Mesenchymal stem cell (in vitro differentiated cells and primary cell): Measurements from ENCODE around the gene PAFAH2.

Experiments
- DNase-seq: peaks from one replicate; pipeline ENCODE4 v3.0.0-alpha.2; 2013
- H2AFZ ChIP-seq: one replicate; pipeline ENCODE4 v1.6.1; 2013; ENCODE audit warnings: low read depth, mild to moderate bottlenecking, control low read depth, inconsistent platforms, low read length, moderate library complexity
- H2AK5ac ChIP-seq: 2 replicates; pipeline ENCODE4 v1.6.1; 2013; ENCODE audit warnings: low read length, moderate library complexity, mild to moderate bottlenecking, inconsistent platforms; ENCODE audit not compliant: severe bottlenecking
- H2BK120ac ChIP-seq: one replicate; pipeline ENCODE4 v1.6.1; 2013; ENCODE audit warnings: low read depth, mild to moderate bottlenecking, inconsistent platforms, low read length, moderate library complexity
- H2BK12ac ChIP-seq, 2 experiments: one replicate each; pipeline ENCODE4 v1.6.1; 2013; ENCODE audit warnings: inconsistent platforms in 2 of 2, low read length in 2 of 2, mild to moderate bottlenecking in 2 of 2, moderate library complexity in 2 of 2, control low read depth in 1 of 2
- H2BK15ac ChIP-seq: one replicate; pipeline ENCODE4 v1.6.1; 2013; ENCODE audit warnings: mild to moderate bottlenecking, low read depth, inconsistent platforms; ENCODE audit not compliant: poor library complexity, severe bottlenecking
- H2BK5ac ChIP-seq: 2 replicates; pipeline ENCODE4 v1.6.1; 2013; ENCODE audit warnings: low read depth, mild to moderate bottlenecking, low read length, control low read depth, inconsistent platforms; ENCODE audit not compliant: poor library complexity, severe bottlenecking
- H3K14ac ChIP-seq, 2 experiments: one replicate each; pipeline ENCODE4 v1.6.1; 2013; ENCODE audit warnings: inconsistent platforms in 2 of 2, low read length in 2 of 2, control low read depth in 1 of 2, mild to moderate bottlenecking in 1 of 2, moderate library complexity in 1 of 2
- H3K18ac ChIP-seq, 2 experiments: one replicate each; pipeline ENCODE4 v1.6.1; 2013; ENCODE audit warnings: inconsistent platforms in 2 of 2, low read length in 2 of 2, control low read depth in 1 of 2, low read depth in 1 of 2, mild to moderate bottlenecking in 1 of 2
- H3K23ac ChIP-seq, 2 experiments: one replicate each; pipeline ENCODE4 v1.6.1; 2013; ENCODE audit warnings: inconsistent platforms in 2 of 2, low read length in 2 of 2, mild to moderate bottlenecking in 2 of 2, moderate library complexity in 2 of 2, control low read depth in 1 of 2
- H3K27ac ChIP-seq: 2 replicates; pipeline ENCODE4 v1.5.1; 2013; ENCODE audit warnings: mild to moderate bottlenecking, moderate library complexity, low read length, control low read depth, inconsistent platforms; ENCODE audit not compliant: poor library complexity, severe bottlenecking
- H3K27me3 ChIP-seq, 2 experiments: 2 replicates each; pipeline versions ENCODE4 v1.6.1 to v1.7.0; 2013; ENCODE audit warnings: low read length in 2 of 2, mild to moderate bottlenecking in 2 of 2, moderate library complexity in 2 of 2, control low read depth in 1 of 2, inconsistent platforms in 1 of 2; ENCODE audit not compliant: control insufficient read depth in 1 of 2, insufficient read depth in 1 of 2
- H3K36me3 ChIP-seq, 2 experiments: 2 replicates each; pipeline versions ENCODE4 v1.6.1 to v1.7.0; 2013; ENCODE audit warnings: low read length in 2 of 2, control low read depth in 1 of 2, inconsistent platforms in 1 of 2, low read depth in 1 of 2, mild to moderate bottlenecking in 1 of 2; ENCODE audit not compliant: insufficient read depth in 2 of 2, control insufficient read depth in 1 of 2
- H3K4ac ChIP-seq, 2 experiments: one replicate each; pipeline ENCODE4 v1.6.1; 2013; ENCODE audit warnings: inconsistent platforms in 2 of 2, low read length in 2 of 2, mild to moderate bottlenecking in 2 of 2, moderate library complexity in 2 of 2, control low read depth in 1 of 2, low read depth in 1 of 2
- H3K4me1 ChIP-seq: 2 replicates; pipeline ENCODE4 v1.6.1; 2013; ENCODE audit warnings: low read depth, low read length, control low read depth; ENCODE audit not compliant: control insufficient read depth, insufficient read depth
- H3K4me2 ChIP-seq: 2 replicates; pipeline ENCODE4 v1.6.1; 2013; ENCODE audit warnings: low read length, mild to moderate bottlenecking, inconsistent platforms; ENCODE audit not compliant: poor library complexity, severe bottlenecking
- H3K4me3 ChIP-seq, 2 experiments: 2 replicates each; pipeline versions ENCODE4 v1.5.1 to v1.7.0; 2013; ENCODE audit warnings: low read length in 2 of 2, mild to moderate bottlenecking in 2 of 2, control low read depth in 1 of 2, low read depth in 1 of 2; ENCODE audit not compliant: insufficient read depth in 1 of 2
- H3K79me1 ChIP-seq: replicated peaks from 2 replicates; pipeline ENCODE4 v1.6.1; 2013; ENCODE audit warnings: mild to moderate bottlenecking, control low read depth, low read length, inconsistent platforms; ENCODE audit not compliant: poor library complexity, severe bottlenecking
- H3K9ac ChIP-seq: 2 replicates; pipeline ENCODE4 v1.7.0; 2013; ENCODE audit warnings: mild to moderate bottlenecking, low read length, moderate library complexity
- H3K9me3 ChIP-seq: 2 replicates; pipeline ENCODE4 v1.7.0; 2013; ENCODE audit warnings: mild to moderate bottlenecking, low read length; ENCODE audit not compliant: control insufficient read depth
- H4K8ac ChIP-seq: one replicate; pipeline ENCODE4 v1.6.1; 2013; ENCODE audit warnings: inconsistent platforms, mild to moderate bottlenecking, low read length, moderate library complexity
- H4K91ac ChIP-seq: one replicate; pipeline ENCODE4 v1.6.1; 2013; ENCODE audit warnings: mild to moderate bottlenecking, low read length, inconsistent platforms
- WGBS: methylation state at CpG from one replicate; pipeline ENCODE4 v1.1.7; 2013; ENCODE audit warnings: mixed read lengths; 5-methylcytosine and 5-hydroxymethylcytosine counted together

Gene PAFAH2

GRCh38 chr1:25971811-25972180, 26.1 kb downstream of the PAFAH2 start:
- H3K18ac ChIP-seq = no peak overlapping the region
- H2AFZ ChIP-seq = no peak overlapping the region

GRCh38 chr1:25971066-25971810, 26.6 kb downstream of the PAFAH2 start:
- H4K8ac ChIP-seq = no peak overlapping the region
- H3K4ac ChIP-seq = no peak overlapping the region
- no peak overlapping the region for H3K4me3 ChIP-seq
- no peaks in the 10 kb centered on the region for H3K9me3 ChIP-seq
- no peak overlapping the region for H2BK5ac ChIP-seq
- no peak overlapping the region for H3K14ac ChIP-seq
- no peak overlapping the region for H2BK12ac ChIP-seq
- no peak for DNase-seq
- no peak overlapping the region for H2AFZ ChIP-seq
- no peak overlapping the region for H3K9ac ChIP-seq
- WGBS = 97% methylated on average over 8 of the region's 8 CpGs
- H2BK120ac ChIP-seq = no peak overlapping the region
- no peak overlapping the region for H3K4me2 ChIP-seq
- H3K4me1 ChIP-seq = no peaks in the 10 kb centered on the region
- no peak overlapping the region for H4K91ac ChIP-seq
- H2AK5ac ChIP-seq = no peak overlapping the region
- no peaks in the 10 kb centered on the region for H3K79me1 ChIP-seq
- H3K27ac ChIP-seq = no peak overlapping the region
- no peaks in the 10 kb centered on the region for H3K27me3 ChIP-seq
- H3K36me3 ChIP-seq = peaks cover 30 to 76% of the 10 kb centered on the region in 2 experiments
- H3K23ac ChIP-seq = no peak overlapping the region
- H3K18ac ChIP-seq = no peak overlapping the region
- H2BK15ac ChIP-seq = no peak overlapping the region

More at GRCh38 chr1:25971811-25972180, 26.1 kb downstream of the PAFAH2 start:
- Histone ChIP-seq H2BK5ac (no peak overlapping the region), H3K4me3 (no peak overlapping the region), H3K14ac (no peak overlapping the region), H3K27me3 (no peaks in the 10 kb centered on the region), H3K36me3 (peaks cover 30 to 79% of the 10 kb centered on the region in 2 experiments), H2AK5ac (no peak overlapping the region), H3K9ac (no peak overlapping the region), H4K91ac (no peak overlapping the region), H2BK15ac (no peak overlapping the region), H3K4ac (no peak overlapping the region), H3K79me1 (no peaks in the 10 kb centered on the region), H3K9me3 (no peaks in the 10 kb centered on the region), H3K27ac (no peak overlapping the region), H4K8ac (no peak overlapping the region), H3K4me1 (no peaks in the 10 kb centered on the region), H2BK120ac (no peak overlapping the region), H2BK12ac (no peak overlapping the region), H3K4me2 (no peak overlapping the region), H3K23ac (no peak overlapping the region)
- DNase-seq = no peak
- WGBS = no CpG with 5 or more reads among the region's 1 CpG

GRCh38 chr1:25967308-25967707, 30.6 kb downstream of the PAFAH2 start:
- H2AK5ac ChIP-seq = no peak overlapping the region
- H3K27ac ChIP-seq = no peak overlapping the region
- H3K79me1 ChIP-seq = no peaks in the 10 kb centered on the region
- no peak overlapping the region for H2BK12ac ChIP-seq
- H3K27me3 ChIP-seq = no peaks in the 10 kb centered on the region
- no peak overlapping the region for H3K14ac ChIP-seq
- no peak overlapping the region for H4K91ac ChIP-seq
- H3K18ac ChIP-seq = no peak overlapping the region
- H3K4me1 ChIP-seq = no peaks in the 10 kb centered on the region
- H3K4ac ChIP-seq = no peak overlapping the region
- H3K9me3 ChIP-seq = no peaks in the 10 kb centered on the region
- H2BK120ac ChIP-seq = no peak overlapping the region
- no peak overlapping the region for H3K9ac ChIP-seq
- H3K4me3 ChIP-seq = no peak overlapping the region
- H4K8ac ChIP-seq = no peak overlapping the region
- no peak overlapping the region for H3K23ac ChIP-seq
- WGBS = 98% methylated on average over 3 of the region's 3 CpGs
- no peak overlapping the region for H2BK5ac ChIP-seq
- DNase-seq = no peak
- H2AFZ ChIP-seq = no peak overlapping the region
- H2BK15ac ChIP-seq = no peak overlapping the region
- H3K4me2 ChIP-seq = no peak overlapping the region
- peaks cover 26 to 56% of the 10 kb centered on the region in 2 experiments for H3K36me3 ChIP-seq

- Histone ChIP-seq H4K91ac (no peak overlapping the region), H3K36me3 (peaks cover 24 to 55% of the 10 kb centered on the region in 2 experiments), H3K27me3 (peaks cover 0 to 5% of the 10 kb centered on the region in 2 experiments), H3K9ac (no peak overlapping the region), H2BK5ac (no peak overlapping the region), H3K4me2 (no peak overlapping the region), H4K8ac (no peak overlapping the region), H3K9me3 (peaks cover 6% of the 10 kb centered on the region), H2BK120ac (no peak overlapping the region), H2BK15ac (no peak overlapping the region), H3K4me3 (no peak overlapping the region), H3K14ac (no peak overlapping the region), H3K18ac (no peak overlapping the region), H3K27ac (no peak overlapping the region), H2AK5ac (no peak overlapping the region), H3K4ac (no peak overlapping the region), H2BK12ac (no peak overlapping the region), H3K23ac (no peak overlapping the region), H2AFZ (no peak overlapping the region), H3K79me1 (no peaks in the 10 kb centered on the region), H3K4me1 (peaks cover 3% of the 10 kb centered on the region)
- no peak for DNase-seq
- WGBS = 100% methylated on average over 2 of the region's 2 CpGs
Observed at GRCh38 chr1:25959611-25960010, 38.3 kb downstream of the PAFAH2 start.
